Stimulated activated CD4-positive, alpha-beta T cell treated with anti-CD3 and anti-CD28 coated beads, TNF-alpha, amount 100 ng/mL, for 4 hours (primary cell): Measurements from ENCODE around the gene MKLN1.
"Not testable (repeated sequence)": the region's sequence is repeated elsewhere in the genome, so short reads cannot be mapped to it uniquely, and the experiment has no call there.

Experiments
- DNase-seq, 3 experiments: peaks; one replicate each; pipeline ENCODE4 v3.0.0-alpha.2; 2020; ENCODE audit warnings: low read depth in 3 of 3

Gene MKLN1

DNA sequence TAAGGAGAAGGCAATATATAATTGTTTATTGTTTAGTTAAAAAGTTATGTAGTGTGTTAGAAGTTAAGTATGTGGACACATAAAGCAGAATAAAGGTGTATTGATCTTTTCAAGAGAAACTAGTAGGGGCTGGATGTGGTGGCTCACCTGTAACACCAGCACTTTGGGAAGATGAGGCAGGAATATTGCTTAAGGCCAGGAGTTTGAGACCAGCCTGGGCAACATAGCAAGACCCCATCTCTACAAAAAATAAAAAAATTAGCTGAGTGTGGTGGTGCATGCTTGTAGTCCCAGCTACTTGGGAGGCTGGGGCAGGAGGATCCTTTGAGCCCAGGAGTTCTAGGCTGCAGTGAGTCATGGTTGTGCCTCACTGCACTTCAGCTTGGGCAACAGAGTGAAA is 135.0 kb downstream of the MKLN1 start:
- not testable (repeated sequence) for DNase-seq

DNA sequence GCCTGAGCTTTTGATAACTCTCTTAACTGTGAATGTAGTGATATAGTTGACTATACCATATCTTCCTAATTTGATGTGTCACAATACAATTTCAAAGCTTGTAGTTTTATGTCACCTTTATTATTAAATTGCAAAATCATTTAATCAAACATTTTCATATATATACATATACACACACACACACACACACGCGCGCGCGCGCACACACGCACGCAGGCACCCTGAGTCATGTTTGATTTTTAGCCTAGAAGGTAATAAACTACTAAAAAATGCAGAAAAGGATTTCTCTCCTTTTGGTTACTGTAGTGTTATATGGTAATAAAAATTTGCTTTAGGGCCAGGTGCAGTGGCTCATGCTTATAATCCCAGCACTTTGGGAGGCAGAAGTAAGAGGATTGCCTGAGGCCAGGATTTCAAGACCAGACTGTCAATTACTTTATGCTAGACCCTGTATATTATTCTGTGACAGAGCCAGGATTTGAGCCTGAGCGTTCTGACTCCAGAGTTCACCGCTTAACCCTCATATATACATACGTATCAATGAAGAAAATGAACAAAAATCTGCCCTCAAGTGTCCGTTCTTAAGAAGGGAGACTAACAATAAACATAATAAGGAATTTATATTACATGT is 139.2 kb downstream of the MKLN1 start:
- DNase-seq = no peak

DNA sequence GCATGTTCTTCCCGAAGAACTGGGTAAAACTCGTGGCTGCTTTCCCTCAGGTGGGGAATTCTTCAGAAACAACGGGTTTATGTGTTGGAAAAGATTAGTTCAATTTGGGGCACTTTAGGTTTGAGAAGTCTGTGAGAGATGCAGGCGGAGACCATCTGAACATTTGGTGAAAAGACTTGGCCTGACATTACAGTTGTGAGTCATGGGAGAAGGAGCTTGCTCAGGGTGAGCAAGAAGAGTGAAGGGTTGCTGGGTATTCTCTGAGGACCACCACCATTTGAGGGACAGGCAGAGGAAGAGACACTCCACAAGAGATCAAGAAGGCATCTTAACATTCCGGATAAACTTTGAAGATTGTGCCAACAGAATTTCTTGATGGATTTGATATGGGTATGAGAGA is 140.1 kb downstream of the MKLN1 start:
- no peak for DNase-seq

DNA sequence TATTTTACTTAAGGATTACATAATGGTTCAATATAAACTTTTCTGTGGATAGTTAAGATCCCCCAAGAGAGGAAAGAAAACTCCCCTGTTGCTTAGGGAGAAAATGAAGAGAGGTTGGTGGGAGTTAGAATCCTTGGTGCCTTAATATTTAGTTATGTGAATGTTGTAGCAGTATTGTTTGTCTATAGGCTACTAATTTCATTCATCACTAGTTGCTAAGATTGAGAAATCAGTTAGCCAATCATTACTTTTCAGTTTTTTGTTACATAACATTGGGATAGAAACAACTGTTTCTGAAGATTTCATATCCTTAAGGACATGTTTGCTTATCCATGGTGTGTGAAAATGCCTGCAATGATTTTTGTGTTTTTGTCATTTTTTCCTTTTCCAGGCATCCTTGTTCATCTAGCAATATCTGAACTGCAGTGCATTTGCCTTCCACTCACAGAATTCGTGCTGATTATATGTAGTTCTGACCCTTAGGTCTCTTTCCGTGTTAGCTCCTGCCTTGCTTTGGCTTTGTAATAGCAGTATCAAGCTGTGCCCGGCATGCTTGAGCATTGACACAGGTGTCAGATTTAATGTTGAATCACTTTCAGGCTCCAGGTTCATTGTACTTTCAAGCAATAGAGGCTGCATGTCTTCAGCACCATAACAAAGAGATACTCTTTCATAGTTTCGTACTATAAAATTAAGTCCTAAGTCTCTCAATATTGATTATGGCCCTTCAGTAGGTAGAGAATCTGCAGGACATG is 143.8 kb downstream of the MKLN1 start:
- no peak for DNase-seq

DNA sequence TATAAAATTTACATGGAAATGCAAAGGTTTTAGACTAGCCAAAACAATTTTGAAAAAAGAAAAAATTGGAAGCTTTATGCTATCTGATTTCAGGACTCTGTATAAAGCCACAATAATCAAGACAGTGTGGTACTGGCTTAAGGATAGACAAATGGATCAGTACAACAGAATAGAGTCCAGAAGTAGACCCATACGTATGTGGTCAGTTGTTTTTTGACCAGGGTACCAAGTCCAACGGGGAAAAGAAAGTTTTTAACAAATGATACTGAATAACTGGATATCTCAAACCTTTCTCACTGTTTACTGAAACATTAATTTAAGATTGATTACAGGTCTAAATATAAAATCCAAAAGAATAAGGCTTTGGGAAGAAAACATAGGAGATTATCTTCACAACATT is 149.1 kb downstream of the MKLN1 start:
- no peak for DNase-seq

DNA sequence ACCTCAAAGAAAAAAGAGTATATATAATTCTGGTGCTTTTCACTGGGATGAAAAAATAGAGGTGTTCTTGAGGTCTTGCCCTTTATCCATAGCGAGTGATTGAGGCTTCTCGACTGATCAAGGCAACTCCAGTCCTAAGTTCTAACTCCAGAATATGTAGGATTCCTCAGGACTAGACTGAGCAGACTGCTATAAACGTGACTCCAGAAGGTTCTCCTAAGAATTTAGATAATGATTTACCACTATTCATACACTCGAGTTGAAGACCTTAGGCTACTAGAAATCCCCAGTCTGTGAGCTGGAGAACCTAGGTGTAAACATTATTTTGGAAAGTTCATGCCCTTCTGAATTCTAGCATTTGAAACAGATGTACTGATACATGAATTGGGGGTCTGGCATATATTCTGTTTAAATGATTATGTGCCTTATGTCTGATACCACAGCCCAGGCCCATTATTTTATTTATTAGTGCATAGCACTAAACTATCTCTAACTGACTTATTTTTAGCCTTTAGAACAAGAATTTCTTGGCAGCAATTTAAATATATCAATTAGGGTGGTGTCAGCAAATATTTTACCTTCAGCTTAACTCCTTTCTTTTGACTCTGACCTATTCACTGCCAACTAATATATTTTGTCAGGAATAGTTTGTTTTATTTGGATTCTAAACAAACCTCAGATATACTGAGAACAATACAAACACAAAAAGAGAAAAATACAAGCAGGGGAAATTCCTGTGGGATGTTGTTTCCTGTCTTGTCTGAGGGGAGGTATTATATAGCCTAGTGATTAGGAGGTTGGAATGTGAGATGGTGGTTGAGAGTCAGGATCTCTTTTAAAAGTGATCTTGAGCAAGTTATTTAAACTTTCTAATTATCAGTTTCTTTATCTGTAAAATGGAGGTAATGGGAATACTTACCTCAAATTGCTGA is 153.0 kb downstream of the MKLN1 start:
- no peak for DNase-seq

DNA sequence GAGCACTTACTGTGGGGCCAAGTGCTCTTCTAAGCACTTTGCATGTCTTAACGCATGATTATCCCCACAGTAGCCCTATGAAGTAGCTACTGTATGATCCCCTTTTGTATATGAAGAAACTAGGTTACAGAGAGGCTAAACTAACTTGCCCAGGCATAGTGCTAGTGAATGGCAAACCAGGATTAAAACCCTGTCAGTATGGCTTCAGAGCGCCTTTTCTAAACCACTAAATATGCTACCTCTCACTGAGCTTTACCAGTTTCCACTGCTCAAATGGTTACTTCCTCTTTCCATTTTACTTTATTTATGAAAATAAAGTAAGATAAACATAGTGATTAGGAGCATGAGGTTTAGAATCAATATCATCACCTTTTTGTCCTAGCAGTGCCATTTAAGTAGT is 155.1 kb downstream of the MKLN1 start:
- DNase-seq = no peak

DNA sequence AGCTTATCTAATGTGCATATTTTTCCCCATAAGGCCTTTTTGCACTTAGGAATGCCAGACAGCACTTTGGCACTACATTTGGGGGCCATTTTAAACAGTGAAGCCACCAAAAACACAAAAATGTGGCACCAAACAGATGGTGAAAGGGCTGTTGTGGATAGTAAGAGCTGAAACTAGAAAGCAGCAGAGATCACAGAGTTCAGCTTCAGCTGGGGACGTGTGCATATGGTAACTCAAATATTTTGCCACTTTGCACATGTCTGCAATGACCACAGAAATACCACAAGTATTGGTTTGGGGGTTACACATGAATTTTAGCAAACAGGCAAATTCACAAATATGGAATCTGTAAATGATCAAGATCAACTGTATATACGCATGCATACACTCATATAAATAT is 155.9 kb downstream of the MKLN1 start:
- DNase-seq = no peak

DNA sequence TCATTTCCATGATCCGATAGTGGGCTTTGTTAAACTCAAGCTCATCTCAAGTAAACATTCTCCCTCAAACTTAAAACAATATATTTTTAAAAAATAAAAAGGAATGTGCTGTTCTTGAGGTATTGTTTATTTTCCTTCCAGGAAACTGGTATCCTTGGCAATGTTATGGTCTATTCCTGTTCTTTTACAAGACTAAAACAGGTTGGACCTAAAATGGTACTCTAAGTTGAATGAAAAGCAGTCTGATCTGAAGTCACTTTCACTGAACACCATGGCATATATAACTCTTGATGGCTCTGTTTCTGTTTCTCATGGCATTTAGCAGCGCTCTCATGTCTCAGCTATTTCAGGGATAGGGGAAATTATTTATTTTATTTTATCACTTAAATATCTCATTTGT is 158.7 kb downstream of the MKLN1 start:
- DNase-seq = no peak

DNA sequence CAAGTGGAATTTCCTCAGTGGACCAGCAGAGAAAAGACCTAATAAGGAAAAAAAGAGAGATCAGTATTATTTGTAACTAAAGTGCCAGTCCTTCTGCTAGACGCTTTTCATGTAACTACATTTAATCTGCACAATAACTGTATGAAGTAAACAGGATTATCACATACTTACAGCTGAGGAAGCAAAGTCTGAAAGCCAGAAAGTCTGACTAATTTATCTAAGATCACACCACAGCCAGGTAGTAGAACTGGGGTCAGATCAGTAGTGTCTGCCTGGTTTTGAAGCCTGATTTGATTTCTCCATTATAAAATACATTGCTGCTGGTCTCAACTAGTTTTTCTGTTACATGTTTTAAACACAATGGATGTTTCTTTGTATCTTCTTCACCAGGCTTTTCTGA is 159.5 kb downstream of the MKLN1 start:
- no peak for DNase-seq

DNA sequence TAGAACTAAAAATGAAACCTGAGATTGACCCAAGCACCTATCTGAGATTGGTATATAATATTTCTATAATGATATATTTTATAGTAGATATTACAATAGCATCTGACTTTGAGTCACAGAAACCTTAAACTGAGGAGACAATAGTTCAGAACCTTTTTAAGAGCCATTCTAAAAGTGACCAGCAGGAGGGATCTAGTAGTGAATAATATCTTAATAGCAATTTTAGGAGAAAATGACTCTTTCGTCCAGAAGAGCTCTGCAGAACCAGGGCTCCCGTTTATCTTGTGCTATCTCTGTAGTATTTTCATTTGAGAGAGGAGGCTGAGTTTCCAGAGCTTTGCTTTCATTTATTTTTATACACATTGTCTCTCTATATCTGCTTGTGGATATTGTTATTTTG is 160.7 kb downstream of the MKLN1 start:
- no peak for DNase-seq

DNA sequence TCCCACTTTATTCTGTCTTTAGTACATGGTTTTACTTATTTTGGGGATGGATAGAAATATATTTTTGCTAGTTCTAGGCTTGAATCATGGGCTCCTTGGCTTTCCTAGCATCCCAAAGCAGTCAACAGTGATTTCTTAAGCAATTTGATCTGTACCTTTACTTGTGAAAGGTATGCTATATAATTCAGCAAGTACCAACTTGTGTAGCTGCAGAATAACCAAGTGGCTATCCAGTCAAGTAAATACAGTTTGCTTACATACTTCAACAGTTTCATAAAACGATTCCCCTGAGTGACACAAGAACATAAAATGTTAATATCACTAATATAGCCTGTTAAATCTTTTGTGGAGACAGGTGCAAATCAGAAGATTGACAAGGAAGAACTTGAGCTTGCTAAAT is 161.5 kb downstream of the MKLN1 start:
- DNase-seq = no peak

DNA sequence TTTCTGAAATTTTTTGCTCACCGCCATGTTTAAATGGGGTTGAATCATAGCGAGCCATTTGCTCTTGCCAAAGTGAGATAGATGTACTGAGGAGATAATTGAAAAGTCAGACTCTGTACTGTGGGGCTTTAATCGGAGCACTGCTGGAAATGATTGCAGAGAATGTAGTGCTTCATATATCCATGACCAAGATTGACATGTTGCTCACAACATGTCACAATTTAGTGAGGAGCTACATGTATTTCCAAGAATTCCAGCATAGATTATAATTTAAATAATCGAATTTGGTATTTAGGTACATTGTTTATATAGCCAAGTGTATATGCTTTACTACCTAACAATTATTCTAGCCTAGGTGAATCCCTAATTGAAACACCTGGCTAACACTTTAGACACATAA is 162.2 kb downstream of the MKLN1 start:
- DNase-seq = no peak

DNA sequence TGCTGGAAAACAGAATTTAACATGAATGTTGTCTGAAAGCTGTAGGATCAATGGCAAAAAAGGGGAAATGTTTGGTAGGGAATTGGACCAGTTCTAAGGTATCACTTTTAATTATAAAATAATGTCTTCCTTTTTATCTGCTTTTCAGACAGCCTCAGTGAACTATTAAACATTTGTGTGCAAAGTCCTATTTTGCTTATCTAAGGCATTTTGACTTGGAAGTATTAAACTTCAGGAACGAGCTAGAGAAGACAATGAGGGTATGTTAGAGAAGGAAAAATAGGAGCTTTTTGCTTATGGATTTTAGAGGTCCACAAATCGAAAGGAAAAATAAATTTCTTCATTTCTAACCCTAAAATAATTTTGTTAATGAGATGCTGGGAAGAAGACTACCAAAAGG is 165.4 kb downstream of the MKLN1 start:
- DNase-seq = no peak

DNA sequence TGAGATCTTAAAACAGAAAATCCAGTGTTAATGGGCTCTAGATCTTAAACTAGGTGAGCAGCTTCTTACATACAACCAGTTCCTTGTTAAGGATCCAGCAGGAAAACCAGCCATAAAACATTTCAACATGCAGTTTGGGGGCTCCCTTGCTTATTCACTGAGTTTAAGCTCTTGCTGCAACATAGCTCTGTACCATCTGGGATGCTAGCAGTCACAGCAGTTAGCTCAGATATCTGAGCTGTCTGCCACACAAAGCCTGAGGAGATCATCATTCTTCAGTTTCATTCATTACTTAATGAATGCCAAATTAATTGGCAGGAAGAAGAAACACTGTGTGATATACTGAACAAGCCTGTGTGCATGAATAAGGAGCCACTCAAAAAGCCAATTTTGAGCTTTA is 165.9 kb downstream of the MKLN1 start:
- DNase-seq = no peak

DNA sequence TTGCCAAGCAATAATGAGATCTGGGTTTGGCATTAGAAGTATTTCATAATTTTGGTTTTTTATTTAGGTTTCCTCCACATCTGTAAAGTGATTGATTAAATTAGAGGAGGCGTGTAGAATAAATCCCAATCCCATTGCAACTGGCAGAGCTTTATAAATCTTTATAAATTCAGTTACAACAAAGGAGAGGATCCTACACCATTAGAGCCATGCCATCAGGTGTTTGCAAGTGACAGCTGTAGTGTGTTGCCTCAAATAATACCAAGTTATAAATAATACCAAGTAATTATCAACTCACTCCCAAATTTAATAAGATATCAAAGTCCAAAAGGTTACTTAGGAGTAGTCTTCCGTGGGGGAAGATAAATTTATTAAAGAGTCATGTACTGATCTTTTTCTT is 166.5 kb downstream of the MKLN1 start:
- no peak for DNase-seq

DNA sequence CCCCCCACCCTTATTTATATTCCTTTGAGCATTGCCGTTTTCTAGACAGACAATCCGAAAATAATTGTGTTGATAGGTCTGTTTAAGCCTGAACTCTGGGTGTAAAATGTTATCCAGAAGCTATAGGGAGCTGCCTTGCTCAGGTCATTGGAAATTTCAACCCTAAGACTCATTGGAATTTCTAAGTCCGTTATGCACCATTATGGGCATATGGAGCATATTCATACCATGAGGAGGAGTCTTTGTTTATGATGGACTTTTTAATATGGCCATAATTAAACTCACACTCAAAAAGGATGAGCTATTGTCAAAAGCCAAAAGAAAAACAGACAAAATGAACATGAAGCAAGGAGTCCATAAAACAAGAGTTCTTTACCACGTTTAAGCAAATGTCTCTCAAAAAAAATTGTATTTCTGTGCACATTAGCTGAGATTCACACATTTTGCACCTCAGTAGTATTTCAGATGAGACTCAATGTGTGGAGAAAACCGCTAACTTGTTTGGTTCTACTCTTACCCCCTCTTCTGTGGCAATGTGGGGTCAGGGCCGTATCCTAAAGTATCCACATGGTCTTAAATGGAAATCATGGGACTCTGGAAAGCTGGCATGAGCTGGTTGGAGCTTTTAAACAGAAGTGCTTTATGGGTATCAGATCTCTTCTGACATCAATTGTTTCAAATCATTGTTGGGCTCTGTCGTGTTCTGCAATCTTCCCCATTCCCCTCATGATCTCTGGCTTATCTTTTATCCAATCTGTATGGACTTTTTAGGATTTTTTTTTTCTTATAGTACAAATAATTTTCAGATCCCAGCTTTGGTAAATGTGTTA is 168.2 kb downstream of the MKLN1 start:
- no peak for DNase-seq

DNA sequence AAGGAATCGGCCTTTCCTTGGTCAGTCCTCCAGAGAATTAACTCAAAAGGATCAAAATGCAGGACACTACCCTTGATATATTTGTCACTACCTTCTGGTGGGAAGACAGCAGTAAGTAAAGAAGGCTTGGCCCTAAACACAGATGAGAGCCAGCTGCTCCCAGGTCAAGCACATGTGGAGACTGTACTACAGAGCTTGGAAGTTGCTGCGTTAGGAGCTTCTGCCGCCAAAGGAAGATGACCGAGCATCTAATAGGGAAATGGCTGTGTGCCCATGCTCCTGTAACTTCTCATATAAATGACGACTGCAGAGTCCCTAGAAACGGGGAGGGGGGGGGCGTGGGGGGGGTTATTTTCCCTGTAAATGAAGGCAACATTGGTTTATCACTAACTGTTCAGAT is 169.8 kb downstream of the MKLN1 start:
- DNase-seq = no peak

DNA sequence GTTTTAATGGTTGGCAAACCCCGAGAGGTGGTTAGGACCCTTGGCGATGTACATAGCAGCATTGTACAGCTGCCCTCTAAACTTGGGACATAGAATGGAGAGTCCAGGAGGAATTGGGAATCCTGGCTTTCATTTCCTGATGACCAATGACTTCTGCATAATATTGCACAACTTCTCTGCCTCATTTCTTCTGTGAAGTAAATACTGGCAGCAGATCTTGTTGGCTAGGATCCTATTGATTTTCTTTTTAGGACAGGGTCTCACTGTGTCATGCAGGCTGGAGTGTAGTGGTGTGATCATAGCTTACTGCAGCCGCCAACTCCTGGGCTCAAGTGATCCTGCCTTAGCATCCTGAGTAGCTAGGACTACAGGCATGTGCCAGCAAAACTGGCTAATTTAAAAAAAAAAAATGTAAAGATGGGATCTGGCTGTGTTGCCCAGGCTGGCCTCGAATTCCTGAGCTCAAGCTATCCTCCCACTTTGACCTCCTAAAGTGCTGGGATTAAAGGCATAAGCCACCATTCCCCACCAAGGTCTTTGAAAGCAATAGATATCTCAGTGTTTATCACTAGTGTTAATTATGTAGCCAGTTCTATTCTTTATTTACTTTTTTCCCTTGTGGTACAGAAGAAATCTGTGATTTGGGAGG is 170.7 kb downstream of the MKLN1 start:
- DNase-seq = no peak

DNA sequence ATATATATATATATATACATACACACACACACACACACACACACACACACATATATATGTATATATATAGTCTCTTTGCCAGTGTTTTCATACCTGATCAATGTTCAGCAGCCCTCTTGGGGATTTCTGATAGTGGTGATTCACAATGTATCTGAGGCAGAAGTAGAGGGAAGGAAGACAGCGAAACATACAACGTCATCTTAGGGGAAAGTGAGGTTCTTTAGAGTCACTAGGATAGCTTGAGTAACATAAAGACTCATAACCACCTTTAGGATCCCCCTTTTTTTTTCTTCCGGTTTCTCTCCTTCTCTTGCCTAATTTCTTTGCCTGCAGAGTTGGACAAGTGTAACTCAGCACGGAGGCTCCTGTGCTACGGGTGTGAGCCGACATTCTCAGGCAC is 172.1 kb downstream of the MKLN1 start:
- no peak for DNase-seq

DNA sequence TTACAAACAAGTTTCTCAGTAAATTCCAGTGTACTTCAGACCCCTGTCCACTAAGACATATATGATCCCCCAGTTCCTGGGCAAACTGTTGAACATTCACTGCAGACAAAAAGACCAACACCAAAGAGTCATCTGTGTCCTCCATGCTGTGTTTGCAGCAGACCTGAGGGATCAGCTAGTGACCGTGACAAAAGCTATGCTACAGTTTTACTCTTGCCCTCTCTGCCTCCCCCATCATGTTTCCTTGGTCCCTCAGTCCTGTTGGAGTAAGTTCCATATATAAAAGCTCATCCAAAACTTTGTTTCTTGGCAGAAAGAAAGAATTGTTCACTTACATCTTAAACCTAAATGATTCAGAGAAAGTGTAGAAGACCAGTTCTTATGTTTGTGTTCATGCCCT is 172.7 kb downstream of the MKLN1 start:
- DNase-seq = no peak
